GM20431 (cell line): Measurements from ENCODE around the gene PPP2R2C.

Source experiments
- in situ Hi-C: fragments of 300-500 bp; cut with MseI, MboI; formaldehyde crosslinking; loops from one replicate; pipeline ENCODE4 v1.15.0; 2020; ENCODE audit warnings: low sequenced_read_pairs; ENCODE audit not compliant: unreplicated experiment

Gene PPP2R2C

GRCh38 chr4:6283282-6283681 is 189.1 kb downstream of the PPP2R2C start:
- in situ Hi-C loops: no loop called here

- in situ Hi-C loops: no loop called here
These were observed 190.1 kb downstream of the PPP2R2C start for GRCh38 chr4:6282314-6282771.

GRCh38 chr4:6281436-6282313 is 190.7 kb downstream of the PPP2R2C start:
- in situ Hi-C loops: no loop called here

GRCh38 chr4:6280365-6280996 is 191.9 kb downstream of the PPP2R2C start:
- in situ Hi-C loops: no loop called here

GRCh38 chr4:6279582-6280289 is 192.7 kb downstream of the PPP2R2C start:
- in situ Hi-C loops: no loop called here

GRCh38 chr4:6278801-6279197 is 193.6 kb downstream of the PPP2R2C start:
- in situ Hi-C loops: no loop called here

GRCh38 chr4:6277935-6278800 is 194.2 kb downstream of the PPP2R2C start:
- in situ Hi-C loops: no loop called here

GRCh38 chr4:6277139-6277802 is 195.1 kb downstream of the PPP2R2C start:
- in situ Hi-C loops: no loop called here

GRCh38 chr4:6275898-6276806 is 196.3 kb downstream of the PPP2R2C start:
- in situ Hi-C loops: no loop called here

GRCh38 chr4:6275351-6275750 is 197.1 kb downstream of the PPP2R2C start:
- in situ Hi-C loops: no loop called here

GRCh38 chr4:6273661-6273990 is 198.8 kb downstream of the PPP2R2C start:
- in situ Hi-C loops: no loop called here

GRCh38 chr4:6272863-6273660 is 199.4 kb downstream of the PPP2R2C start:
- in situ Hi-C loops: no loop called here

GRCh38 chr4:6271701-6272465 is 200.5 kb downstream of the PPP2R2C start:
- in situ Hi-C loops: no loop called here

GRCh38 chr4:6271206-6271605 is 201.2 kb downstream of the PPP2R2C start:
- in situ Hi-C loops: no loop called here

GRCh38 chr4:6270636-6271121 is 201.7 kb downstream of the PPP2R2C start:
- in situ Hi-C loops: no loop called here
